GM19452 (cell line): ENCODE measurements around the gene SPTBN4.
A peak's percentile ranks its signal among the peaks of the same experiment; 100 is the strongest.
"Not testable (repeated sequence)": the region's sequence is repeated elsewhere in the genome, so short reads cannot be mapped to it uniquely, and the experiment has no call there.

ENCODE experiments used
- ATAC-seq: cut with Tn5 transposase; IDR thresholded peaks from one replicate; pipeline ENCODE4 v1.9.1; 2021; ENCODE audit not compliant: unreplicated experiment

SPTBN4 gene

DNA sequence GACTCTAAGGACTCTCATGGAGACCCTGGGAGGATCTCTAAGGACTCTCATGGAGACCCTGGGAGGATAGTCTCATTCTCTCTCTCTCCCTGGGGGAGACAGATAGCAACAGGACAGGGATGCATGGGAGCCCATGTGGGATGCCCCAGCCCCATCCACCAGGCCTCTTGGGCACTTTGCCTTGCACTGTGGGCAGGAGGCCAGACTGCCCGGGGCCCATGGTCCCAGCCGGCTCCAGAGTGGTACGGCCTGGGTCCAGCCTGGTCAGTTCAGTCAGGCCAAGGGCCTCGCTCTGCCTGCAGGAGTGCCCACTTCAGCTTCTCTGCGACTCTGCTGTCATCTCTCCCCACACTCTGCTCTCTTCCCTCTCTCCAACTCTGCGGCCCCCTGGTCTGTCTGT lies 61.3 kb downstream of the SPTBN4 start:
- ATAC-seq: no peak

- ATAC-seq: no peak
Measured at GRCh38 chr19:40528533-40529092, 61.8 kb downstream of the SPTBN4 start.

DNA sequence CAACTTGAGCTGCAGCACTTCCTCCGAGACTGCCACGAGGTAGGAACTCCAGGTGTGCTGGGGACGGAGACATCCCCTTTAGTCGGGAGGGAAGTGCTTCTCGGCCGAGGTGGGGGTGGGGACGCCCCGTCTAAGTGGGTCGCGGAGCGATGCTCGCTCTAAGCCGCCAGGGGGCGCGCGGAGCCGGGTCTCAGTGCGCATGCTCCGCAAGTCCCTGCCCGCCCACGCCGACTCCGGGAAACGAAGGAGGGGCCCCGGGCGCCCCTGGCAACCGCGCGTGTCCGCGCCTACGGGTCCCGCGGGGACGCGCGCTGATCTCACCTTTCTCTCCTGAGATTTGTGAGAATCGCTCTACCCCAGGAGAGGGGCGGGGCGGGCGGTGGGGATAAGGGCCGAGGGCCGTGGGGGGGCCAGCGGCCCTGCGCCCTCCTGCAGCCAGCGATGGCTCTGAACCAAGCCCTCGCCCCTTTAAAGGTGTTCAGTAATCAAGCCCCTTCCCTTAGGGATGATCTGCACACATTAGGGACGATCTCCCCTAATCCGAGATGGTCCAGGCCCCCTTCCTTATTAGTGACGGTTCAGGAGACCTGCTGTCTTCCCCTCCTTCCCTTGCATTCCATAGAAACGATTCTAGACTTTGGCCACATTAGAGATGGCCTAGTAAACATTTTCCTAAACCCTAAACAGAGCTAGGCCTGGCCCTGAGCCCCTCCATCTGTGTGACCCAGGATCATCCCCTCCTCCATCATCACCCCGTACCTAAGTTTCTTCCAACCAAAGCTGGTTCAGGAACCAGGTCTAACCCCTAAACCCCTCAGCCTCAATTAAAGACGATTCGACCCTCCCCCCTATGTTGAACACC lies 62.5 kb downstream of the SPTBN4 start:
- ATAC-seq: peak; percentile 54

DNA sequence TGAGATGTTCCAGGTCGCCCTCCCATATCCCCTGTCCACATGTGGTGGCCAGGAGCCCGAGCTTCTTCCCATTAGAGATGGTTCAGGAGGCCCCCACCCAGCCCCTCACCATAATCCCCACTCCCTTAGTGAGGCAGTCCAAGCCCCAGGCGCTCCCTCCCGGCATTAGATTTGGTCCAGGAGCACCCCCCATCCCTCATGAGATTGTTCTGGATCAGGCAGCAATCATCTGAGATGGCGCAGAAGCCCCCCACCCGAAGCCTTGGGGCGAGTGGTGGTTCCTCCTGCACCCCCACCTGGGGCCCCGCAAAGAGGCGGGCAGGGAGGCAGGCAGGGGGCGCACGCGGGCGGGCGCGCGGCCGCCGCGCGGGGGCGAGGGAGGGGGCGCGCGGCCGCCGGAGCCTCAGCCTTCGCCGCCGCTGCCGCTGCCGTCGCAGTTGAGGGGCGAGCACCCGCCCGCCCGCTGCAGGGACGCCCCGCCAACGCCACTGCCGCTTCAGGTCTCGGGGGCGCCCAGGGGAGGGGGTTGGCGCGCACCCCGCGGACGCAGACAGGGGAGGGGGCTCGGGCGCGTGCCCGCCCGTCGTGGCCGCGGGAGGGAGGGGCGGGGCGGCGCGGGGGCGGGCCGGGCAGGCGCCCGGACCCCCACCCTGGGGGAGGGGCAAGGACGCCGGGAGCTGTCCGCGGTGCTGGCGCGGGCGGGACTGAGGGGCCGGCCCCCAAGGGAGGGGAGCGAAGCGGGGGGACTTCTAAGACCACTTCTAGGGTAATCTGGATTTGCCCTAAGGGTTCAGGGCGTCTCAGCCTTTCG lies 63.5 kb downstream of the SPTBN4 start:
- ATAC-seq: no peak

DNA sequence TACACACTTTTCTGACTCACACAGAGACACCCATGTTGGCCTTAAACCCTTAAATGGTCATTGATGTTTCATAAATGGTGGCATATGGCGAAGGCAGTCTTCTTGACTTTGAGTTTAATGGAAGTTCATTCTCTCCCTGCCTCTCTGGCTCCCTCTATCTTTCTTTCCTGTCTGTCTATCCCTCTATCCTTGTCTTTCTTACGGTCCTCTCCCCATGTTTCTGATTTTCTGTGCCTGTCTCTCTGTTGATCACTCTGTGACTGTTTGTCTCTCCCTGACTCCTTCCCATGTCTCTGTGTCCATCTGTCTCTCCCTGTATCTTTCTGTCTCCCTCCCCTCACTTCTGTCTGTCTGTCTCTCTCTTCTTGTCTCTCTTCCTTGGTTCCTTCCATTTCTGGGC lies 66.7 kb downstream of the SPTBN4 start:
- ATAC-seq: no peak

DNA sequence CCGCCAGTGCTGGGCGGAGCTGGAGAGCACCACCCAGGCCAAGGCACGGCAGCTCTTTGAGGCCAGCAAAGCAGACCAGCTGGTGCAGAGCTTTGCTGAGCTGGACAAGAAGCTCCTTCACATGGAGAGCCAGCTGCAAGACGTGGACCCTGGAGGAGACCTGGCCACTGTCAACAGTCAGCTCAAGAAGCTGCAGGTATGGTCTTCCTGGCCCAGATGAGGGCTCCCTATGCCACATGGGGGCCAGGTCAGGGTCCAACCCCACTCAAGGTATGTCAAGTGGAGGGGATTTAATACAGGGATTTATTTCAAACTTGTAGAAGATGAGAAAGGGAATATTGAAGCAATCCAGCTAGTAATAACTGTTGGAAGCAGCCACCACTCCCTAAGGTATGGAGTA lies 67.3 kb downstream of the SPTBN4 start:
- no peak for ATAC-seq

GRCh38 chr19:40539070-40539469 lies 72.3 kb downstream of the SPTBN4 start:
- ATAC-seq: no peak

- ATAC-seq: no peak
Measured at GRCh38 chr19:40542202-40542859, 75.5 kb downstream of the SPTBN4 start.

- ATAC-seq: no peak
Measured at GRCh38 chr19:40543029-40543597, 76.3 kb downstream of the SPTBN4 start.

- ATAC-seq: not testable (repeated sequence)
Measured at GRCh38 chr19:40546153-40546841, 79.5 kb downstream of the SPTBN4 start.

- ATAC-seq: not testable (repeated sequence)
Measured at GRCh38 chr19:40547190-40547589, 80.4 kb downstream of the SPTBN4 start.

GRCh38 chr19:40547836-40548235 lies 81.0 kb downstream of the SPTBN4 start:
- ATAC-seq: no peak

DNA sequence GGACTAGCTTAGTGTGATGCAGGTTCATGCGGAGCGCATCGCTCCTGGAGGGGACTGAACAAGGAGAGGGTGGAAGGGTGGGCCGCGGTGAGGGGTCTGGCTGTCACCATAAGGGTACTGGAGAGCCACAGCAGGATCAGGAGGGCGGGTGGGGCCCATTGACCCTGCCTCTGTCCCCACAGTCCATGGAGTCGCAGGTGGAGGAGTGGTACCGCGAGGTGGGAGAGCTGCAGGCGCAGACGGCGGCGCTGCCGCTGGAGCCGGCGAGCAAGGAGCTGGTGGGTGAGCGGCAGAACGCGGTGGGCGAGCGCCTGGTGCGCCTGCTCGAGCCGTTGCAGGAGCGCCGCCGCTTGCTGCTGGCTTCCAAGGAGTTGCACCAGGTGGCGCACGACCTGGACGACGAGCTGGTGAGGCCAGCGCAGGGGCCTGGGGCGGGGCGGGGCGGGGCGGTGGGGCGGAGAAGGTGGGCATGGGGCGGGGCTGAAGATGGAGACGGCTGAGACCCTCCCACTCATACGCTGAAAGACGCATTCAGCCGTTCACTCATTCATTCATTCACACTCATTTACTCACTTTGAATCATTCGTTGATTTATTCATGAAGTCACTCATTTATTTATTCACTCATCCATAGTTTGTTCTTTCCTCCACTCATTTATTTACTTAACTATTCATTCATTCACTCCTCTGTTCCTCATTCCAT lies 82.4 kb downstream of the SPTBN4 start:
- ATAC-seq: no peak

DNA sequence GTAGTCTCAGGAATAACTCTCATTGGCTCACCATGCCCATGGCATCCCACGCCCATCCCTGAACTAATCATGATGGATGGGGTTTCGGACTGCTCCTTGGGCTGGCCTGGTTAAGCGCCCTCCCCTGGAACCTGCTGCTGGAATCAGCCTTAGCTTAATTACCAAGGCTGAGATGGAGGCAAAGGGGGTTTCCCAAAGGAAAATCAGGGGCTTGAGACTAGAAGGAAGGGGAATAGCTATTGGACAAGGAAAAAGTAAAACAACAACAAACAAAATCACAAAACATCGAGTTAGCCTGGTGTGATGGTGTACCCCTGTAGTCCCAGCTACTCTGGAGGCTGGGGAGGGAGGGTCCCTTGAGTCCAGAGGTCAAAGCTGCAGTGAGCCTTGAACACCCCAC lies 84.2 kb downstream of the SPTBN4 start:
- ATAC-seq: no peak

DNA sequence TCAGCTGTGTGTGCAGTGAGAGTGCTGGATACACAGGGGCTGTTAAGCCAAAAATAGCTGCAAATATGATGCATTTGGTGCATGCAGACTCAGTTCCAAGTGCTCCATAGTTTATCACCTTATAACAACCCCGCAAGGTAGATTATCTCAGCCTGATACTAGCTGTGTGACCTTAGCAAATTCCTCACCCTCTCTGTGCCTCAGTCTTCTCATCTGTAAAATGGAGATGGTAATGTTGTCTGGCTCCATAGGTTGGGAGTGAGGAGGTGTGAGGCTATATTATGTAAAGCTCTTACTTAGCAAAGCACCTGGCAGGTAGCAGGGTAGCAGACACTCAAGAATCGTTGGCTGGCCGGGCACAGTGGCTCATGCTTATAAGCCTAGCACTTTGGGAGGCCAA lies 86.0 kb downstream of the SPTBN4 start:
- ATAC-seq: no peak

- no peak for ATAC-seq
Measured at GRCh38 chr19:40553885-40554857, 87.4 kb downstream of the SPTBN4 start.

DNA sequence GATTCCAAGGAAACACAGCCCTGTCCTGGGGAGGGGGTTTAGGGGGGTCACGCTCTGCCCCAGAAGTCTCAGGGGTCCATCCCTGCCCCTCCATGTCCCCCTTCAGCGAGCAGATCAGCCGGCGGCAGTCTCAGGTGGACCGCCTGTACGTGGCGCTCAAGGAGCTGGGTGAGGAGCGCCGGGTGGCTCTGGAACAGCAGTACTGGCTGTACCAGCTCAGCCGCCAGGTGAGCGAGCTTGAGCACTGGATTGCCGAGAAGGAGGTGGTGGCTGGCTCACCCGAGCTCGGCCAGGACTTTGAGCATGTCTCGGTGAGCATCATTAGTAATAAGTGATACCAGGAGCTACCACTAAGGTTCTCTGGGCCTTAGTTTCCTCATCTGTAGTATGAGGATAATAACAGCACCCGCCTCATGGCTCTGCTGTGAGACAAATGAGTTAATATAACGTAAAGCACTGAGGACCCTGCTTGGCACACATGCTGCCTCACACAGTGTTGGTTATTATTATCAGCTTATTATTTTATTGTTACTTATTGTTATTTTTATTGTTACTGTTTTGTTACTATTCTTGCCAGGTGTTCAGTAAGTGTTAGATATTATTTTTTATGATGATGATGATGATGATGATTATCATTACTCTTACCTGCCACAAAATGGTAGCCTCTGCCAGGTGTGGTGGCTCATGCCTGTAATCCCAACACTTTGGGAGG lies 89.3 kb downstream of the SPTBN4 start:
- ATAC-seq: no peak

- no peak for ATAC-seq
Measured at GRCh38 chr19:40556953-40557530, 90.2 kb downstream of the SPTBN4 start.
